ENCODE measurements around the gene CLDN18. TPM values are rescaled to one million over a fixed set of nuclear protein-coding genes. Genes with fewer than 3 reads are reported as not detected.

The CLDN18 gene
- total and polyA plus RNA-seq, 4 donors = 0.20 to 0.50 TPM; not detected in 2

GRCh38 chr3:138047596-138048158 is 37.7 kb downstream of the CLDN18 start:
- no peaks in the 10 kb centered on the region for H3K27me3 ChIP-seq (ENCODE audit: control insufficient read depth in 1 of 2, insufficient read depth in 2 of 2, low read length in 1 of 2)
- H3K36me3 ChIP-seq (ENCODE audit: control insufficient read depth in 1 of 2, insufficient read depth in 2 of 2, low read length in 1 of 2) = peaks cover 0 to 8% of the 10 kb centered on the region in 2 donors
- ATAC-seq (ENCODE audit: low FRiP score) (no peak), DNase-seq (no peak)
- no peak overlapping the region for H3K27ac ChIP-seq (ENCODE audit: low read depth in 1 of 2, low read length in 2 of 2)
- no peaks in the 10 kb centered on the region for H3K9me3 ChIP-seq (ENCODE audit: control insufficient read depth, low read length)
- intact Hi-C loops (cut with DNase I) = no loop called here
- no peak overlapping the region for H3K4me3 ChIP-seq (ENCODE audit: low read length in 2 of 2)
- H3K4me1 ChIP-seq (ENCODE audit: control insufficient read depth in 1 of 2, insufficient read depth in 2 of 2, low read length in 2 of 2) = no peaks in the 10 kb centered on the region
- 60 to 67% methylated on average over 5 of the region's 5 CpGs for WGBS, 2 donors

GRCh38 chr3:138049157-138049919 is 39.4 kb downstream of the CLDN18 start:
- Histone ChIP-seq H3K27ac (ENCODE audit: low read depth in 1 of 2, low read length in 2 of 2) (no peak overlapping the region), H3K36me3 (ENCODE audit: control insufficient read depth in 1 of 2, insufficient read depth in 2 of 2, low read length in 1 of 2) (peaks cover 0 to 8% of the 10 kb centered on the region in 2 donors), H3K27me3 (ENCODE audit: control insufficient read depth in 1 of 2, insufficient read depth in 2 of 2, low read length in 1 of 2) (no peaks in the 10 kb centered on the region), H3K4me3 (ENCODE audit: low read length in 2 of 2) (no peak overlapping the region), H3K4me1 (ENCODE audit: control insufficient read depth in 1 of 2, insufficient read depth in 2 of 2, low read length in 2 of 2) (no peaks in the 10 kb centered on the region), H3K9me3 (ENCODE audit: control insufficient read depth, low read length) (no peaks in the 10 kb centered on the region)
- WGBS, 2 donors = 81 to 85% methylated on average over 9 of the region's 9 CpGs
- ATAC-seq (ENCODE audit: low FRiP score) (no peak), DNase-seq (no peak)
- intact Hi-C loops (cut with DNase I) = no loop called here

DNA sequence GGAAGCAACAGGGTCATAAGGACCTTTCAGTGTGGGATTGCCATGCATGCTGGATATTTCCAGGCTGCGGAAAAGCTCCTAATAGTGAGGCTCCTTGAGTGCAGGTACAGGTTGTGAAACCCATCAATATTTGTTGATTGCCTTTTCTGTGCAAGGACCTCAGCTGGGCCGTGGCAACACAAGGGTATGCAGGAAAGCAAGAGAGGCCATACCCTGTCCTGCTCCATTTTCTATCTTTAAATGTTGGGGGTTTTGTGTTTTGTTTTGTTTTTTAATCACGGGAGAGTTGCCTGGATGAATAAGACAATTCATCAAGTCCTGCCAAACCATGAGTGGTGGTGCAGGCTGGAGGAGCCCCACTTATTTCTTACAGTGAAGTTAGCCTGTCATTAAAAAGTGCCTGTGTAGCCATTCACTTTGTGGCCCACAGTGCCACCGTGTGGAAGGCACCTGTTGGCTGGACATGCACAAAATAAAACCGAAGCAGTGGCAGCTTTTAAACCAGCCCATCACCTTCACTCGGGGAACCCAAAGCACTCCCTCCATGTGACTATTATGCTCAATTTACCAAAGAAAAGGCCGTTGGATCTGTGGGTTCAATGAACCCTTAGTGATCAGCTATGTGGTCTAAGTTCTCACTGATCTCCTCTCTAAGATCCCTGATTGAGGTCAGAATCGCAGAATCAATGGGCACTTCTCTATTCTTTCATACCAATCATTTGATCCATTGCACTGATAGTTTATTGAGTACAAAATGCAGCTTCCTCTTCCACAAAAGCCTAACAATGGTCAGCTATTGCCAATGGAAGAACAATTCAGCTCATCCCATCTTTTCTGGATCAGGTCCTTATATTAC is 42.2 kb downstream of the CLDN18 start:
- Histone ChIP-seq H3K27me3 (ENCODE audit: control insufficient read depth in 1 of 2, insufficient read depth in 2 of 2, low read length in 1 of 2) (no peaks in the 10 kb centered on the region), H3K4me3 (ENCODE audit: low read length in 2 of 2) (no peak overlapping the region), H3K36me3 (ENCODE audit: control insufficient read depth in 1 of 2, insufficient read depth in 2 of 2, low read length in 1 of 2) (peaks cover 0 to 4% of the 10 kb centered on the region in 2 donors), H3K4me1 (ENCODE audit: control insufficient read depth in 1 of 2, insufficient read depth in 2 of 2, low read length in 2 of 2) (no peaks in the 10 kb centered on the region), H3K9me3 (ENCODE audit: control insufficient read depth, low read length) (no peaks in the 10 kb centered on the region), H3K27ac (ENCODE audit: low read depth in 1 of 2, low read length in 2 of 2) (no peak overlapping the region)
- ATAC-seq (ENCODE audit: low FRiP score) = no peak
- intact Hi-C loops (cut with DNase I) = loop anchor here in 1 of 2 donors (10.0 kb wide), 1 partner anchor 947 kb away; no protein-coding TSS in a partner anchor
- WGBS, 2 donors = 41 to 47% methylated on average over 8 of the region's 8 CpGs
- DNase-seq = no peak

DNA sequence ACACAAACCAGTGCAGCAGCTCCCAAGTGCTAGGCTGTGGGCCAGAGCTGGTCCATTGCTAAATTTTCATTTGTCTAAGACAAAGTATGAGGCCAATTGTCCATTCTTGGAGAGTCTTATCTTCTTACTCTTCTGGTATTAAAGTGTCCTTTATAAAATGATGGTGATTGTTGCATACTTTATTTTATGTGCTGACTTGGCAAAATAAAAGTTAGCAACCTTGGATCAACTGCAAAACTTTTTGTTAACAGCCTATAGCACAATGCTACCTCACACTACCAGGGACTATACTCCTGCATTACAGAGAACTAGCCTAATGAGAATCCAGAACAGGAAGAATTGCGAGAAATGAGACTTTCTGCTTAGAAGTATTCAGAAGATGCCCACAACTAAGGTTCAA is 44.1 kb downstream of the CLDN18 start:
- DNase-seq = no peak
- ATAC-seq (ENCODE audit: low FRiP score) = no peak
- Histone ChIP-seq H3K27me3 (ENCODE audit: control insufficient read depth in 1 of 2, insufficient read depth in 2 of 2, low read length in 1 of 2) (no peaks in the 10 kb centered on the region), H3K4me1 (ENCODE audit: control insufficient read depth in 1 of 2, insufficient read depth in 2 of 2, low read length in 2 of 2) (no peaks in the 10 kb centered on the region), H3K36me3 (ENCODE audit: control insufficient read depth in 1 of 2, insufficient read depth in 2 of 2, low read length in 1 of 2) (peaks cover 0 to under 1% of the 10 kb centered on the region in 2 donors), H3K9me3 (ENCODE audit: control insufficient read depth, low read length) (no peaks in the 10 kb centered on the region), H3K27ac (ENCODE audit: low read depth in 1 of 2, low read length in 2 of 2) (no peak overlapping the region), H3K4me3 (ENCODE audit: low read length in 2 of 2) (no peak overlapping the region)
- WGBS, 2 donors = 96 to 97% methylated on average over 1 of the region's 1 CpG
- intact Hi-C loops (cut with DNase I) = loop anchor here in 1 of 2 donors (10.0 kb wide), 1 partner anchor 949 kb away; no protein-coding TSS in a partner anchor

- ATAC-seq (ENCODE audit: low FRiP score) = no peak
- WGBS, 2 donors = 92 to 96% methylated on average over 3 of the region's 3 CpGs
- no peaks in the 10 kb centered on the region for H3K36me3 ChIP-seq (ENCODE audit: control insufficient read depth in 1 of 2, insufficient read depth in 2 of 2, low read length in 1 of 2)
- no peak overlapping the region for H3K4me3 ChIP-seq (ENCODE audit: low read length in 2 of 2)
- DNase-seq = no peak
- no peaks in the 10 kb centered on the region for H3K4me1 ChIP-seq (ENCODE audit: control insufficient read depth in 1 of 2, insufficient read depth in 2 of 2, low read length in 2 of 2)
- H3K9me3 ChIP-seq (ENCODE audit: control insufficient read depth, low read length) = no peaks in the 10 kb centered on the region
- no peak overlapping the region for H3K27ac ChIP-seq (ENCODE audit: low read depth in 1 of 2, low read length in 2 of 2)
- H3K27me3 ChIP-seq (ENCODE audit: control insufficient read depth in 1 of 2, insufficient read depth in 2 of 2, low read length in 1 of 2) = no peaks in the 10 kb centered on the region
- intact Hi-C loops (cut with DNase I) = loop anchor here in 1 of 2 donors (10.0 kb wide), 1 partner anchor 953 kb away; no protein-coding TSS in a partner anchor
Observed at GRCh38 chr3:138057384-138057783, 47.4 kb downstream of the CLDN18 start.

GRCh38 chr3:138059261-138059660 is 49.3 kb downstream of the CLDN18 start:
- DNase-seq (no peak), ATAC-seq (ENCODE audit: low FRiP score) (peak; percentile 15)
- Histone ChIP-seq H3K9me3 (ENCODE audit: control insufficient read depth, low read length) (no peaks in the 10 kb centered on the region), H3K4me3 (ENCODE audit: low read length in 2 of 2) (no peak overlapping the region), H3K27me3 (ENCODE audit: control insufficient read depth in 1 of 2, insufficient read depth in 2 of 2, low read length in 1 of 2) (no peaks in the 10 kb centered on the region), H3K27ac (ENCODE audit: low read depth in 1 of 2, low read length in 2 of 2) (no peak overlapping the region), H3K36me3 (ENCODE audit: control insufficient read depth in 1 of 2, insufficient read depth in 2 of 2, low read length in 1 of 2) (no peaks in the 10 kb centered on the region), H3K4me1 (ENCODE audit: control insufficient read depth in 1 of 2, insufficient read depth in 2 of 2, low read length in 2 of 2) (no peaks in the 10 kb centered on the region)
- intact Hi-C loops (cut with DNase I) = loop anchor here in 1 of 2 donors (10.0 kb wide), 1 partner anchor 954 kb away; no protein-coding TSS in a partner anchor

- H3K36me3 ChIP-seq (ENCODE audit: control insufficient read depth in 1 of 2, insufficient read depth in 2 of 2, low read length in 1 of 2) = no peaks in the 10 kb centered on the region
- intact Hi-C loops (cut with DNase I) = no loop called here
- DNase-seq = no peak
- WGBS, 2 donors = 44 to 95% methylated on average over 1 to 2 of the region's 2 CpGs
- ATAC-seq (ENCODE audit: low FRiP score) = no peak
- H3K4me3 ChIP-seq (ENCODE audit: low read length in 2 of 2) = no peak overlapping the region
- no peaks in the 10 kb centered on the region for H3K9me3 ChIP-seq (ENCODE audit: control insufficient read depth, low read length)
- no peaks in the 10 kb centered on the region for H3K27me3 ChIP-seq (ENCODE audit: control insufficient read depth in 1 of 2, insufficient read depth in 2 of 2, low read length in 1 of 2)
- no peaks in the 10 kb centered on the region for H3K4me1 ChIP-seq (ENCODE audit: control insufficient read depth in 1 of 2, insufficient read depth in 2 of 2, low read length in 2 of 2)
- H3K27ac ChIP-seq (ENCODE audit: low read depth in 1 of 2, low read length in 2 of 2) = no peak overlapping the region
Observed at GRCh38 chr3:138060792-138061191, 50.8 kb downstream of the CLDN18 start.

DNA sequence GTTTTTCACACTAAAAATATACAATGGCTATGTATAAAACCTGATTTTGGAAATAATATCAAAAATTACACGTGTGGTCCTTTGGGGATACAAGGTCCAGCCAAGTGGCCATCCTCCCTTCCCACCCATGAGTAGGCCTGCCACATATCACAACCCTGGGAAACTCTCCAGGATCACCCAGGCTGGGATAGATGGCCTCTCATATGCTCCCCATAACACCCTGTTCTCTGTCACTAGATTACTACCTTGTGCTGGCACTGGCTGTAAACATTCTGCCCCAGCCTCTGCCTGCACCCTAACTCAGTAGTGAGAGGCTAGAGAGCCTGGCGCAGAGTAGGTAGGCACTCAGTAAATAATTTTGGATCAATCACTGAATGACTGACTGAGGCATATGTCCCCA is 52.1 kb downstream of the CLDN18 start:
- intact Hi-C loops (cut with DNase I) = no loop called here
- H3K4me1 ChIP-seq (ENCODE audit: control insufficient read depth in 1 of 2, insufficient read depth in 2 of 2, low read length in 2 of 2) = no peaks in the 10 kb centered on the region
- DNase-seq = no peak
- 82 to 84% methylated on average over 2 of the region's 2 CpGs for WGBS, 2 donors
- H3K36me3 ChIP-seq (ENCODE audit: control insufficient read depth in 1 of 2, insufficient read depth in 2 of 2, low read length in 1 of 2) = no peaks in the 10 kb centered on the region
- no peak overlapping the region for H3K4me3 ChIP-seq (ENCODE audit: low read length in 2 of 2)
- H3K27ac ChIP-seq (ENCODE audit: low read depth in 1 of 2, low read length in 2 of 2) = no peak overlapping the region
- no peaks in the 10 kb centered on the region for H3K9me3 ChIP-seq (ENCODE audit: control insufficient read depth, low read length)
- ATAC-seq (ENCODE audit: low FRiP score) = no peak
- H3K27me3 ChIP-seq (ENCODE audit: control insufficient read depth in 1 of 2, insufficient read depth in 2 of 2, low read length in 1 of 2) = no peaks in the 10 kb centered on the region
